ENCODE measurements around the gene FILIP1.

Gene FILIP1

GRCh38 chr6:75382634-75382900, 111.0 kb downstream of the FILIP1 start:
- DNase-seq (ENCODE audit: low read depth in 4 of 4, low spot score in 1 of 4) = no peak

- DNase-seq (ENCODE audit: low read depth in 4 of 4, low spot score in 1 of 4) = no peak
Measured at GRCh38 chr6:75381877-75382633, 111.5 kb downstream of the FILIP1 start.

GRCh38 chr6:75379536-75379935, 114.1 kb downstream of the FILIP1 start:
- DNase-seq (ENCODE audit: low read depth in 4 of 4, low spot score in 1 of 4) = no peak

GRCh38 chr6:75378101-75378500, 115.5 kb downstream of the FILIP1 start:
- DNase-seq (ENCODE audit: low read depth in 4 of 4, low spot score in 1 of 4) = no peak

- no peak for DNase-seq (ENCODE audit: low read depth in 4 of 4, low spot score in 1 of 4)
Measured at GRCh38 chr6:75377386-75377785, 116.2 kb downstream of the FILIP1 start.

- DNase-seq (ENCODE audit: low read depth in 4 of 4, low spot score in 1 of 4) = no peak
Measured at GRCh38 chr6:75376347-75377024, 117.1 kb downstream of the FILIP1 start.

- DNase-seq (ENCODE audit: low read depth in 4 of 4, low spot score in 1 of 4) = no peak
Measured at GRCh38 chr6:75374961-75375400, 118.6 kb downstream of the FILIP1 start.

- no peak for DNase-seq (ENCODE audit: low read depth in 4 of 4, low spot score in 1 of 4)
Measured at GRCh38 chr6:75372884-75373283, 120.7 kb downstream of the FILIP1 start.

- no peak for DNase-seq (ENCODE audit: low read depth in 4 of 4, low spot score in 1 of 4)
Measured at GRCh38 chr6:75370011-75370410, 123.6 kb downstream of the FILIP1 start.

- DNase-seq (ENCODE audit: low read depth in 4 of 4, low spot score in 1 of 4) = no peak
Measured at GRCh38 chr6:75368864-75369402, 124.7 kb downstream of the FILIP1 start.

- no peak for DNase-seq (ENCODE audit: low read depth in 4 of 4, low spot score in 1 of 4)
Measured at GRCh38 chr6:75368151-75368779, 125.3 kb downstream of the FILIP1 start.

- no peak for DNase-seq (ENCODE audit: low read depth in 4 of 4, low spot score in 1 of 4)
Measured at GRCh38 chr6:75363304-75363703, 130.3 kb downstream of the FILIP1 start.

GRCh38 chr6:75353644-75354043, 140.0 kb downstream of the FILIP1 start:
- DNase-seq (ENCODE audit: low read depth in 4 of 4, low spot score in 1 of 4) = no peak

GRCh38 chr6:75351570-75351969, 142.0 kb downstream of the FILIP1 start:
- no peak for DNase-seq (ENCODE audit: low read depth in 4 of 4, low spot score in 1 of 4)

- no peak for DNase-seq (ENCODE audit: low read depth in 4 of 4, low spot score in 1 of 4)
Measured at GRCh38 chr6:75350808-75351207, 142.8 kb downstream of the FILIP1 start.

- DNase-seq (ENCODE audit: low read depth in 4 of 4, low spot score in 1 of 4) = no peak
Measured at GRCh38 chr6:75350156-75350555, 143.4 kb downstream of the FILIP1 start.

GRCh38 chr6:75349262-75349984, 144.2 kb downstream of the FILIP1 start:
- no peak for DNase-seq (ENCODE audit: low read depth in 4 of 4, low spot score in 1 of 4)

- no peak for DNase-seq (ENCODE audit: low read depth in 4 of 4, low spot score in 1 of 4)
Measured at GRCh38 chr6:75348882-75349261, 144.7 kb downstream of the FILIP1 start.

GRCh38 chr6:75347898-75348610, 145.5 kb downstream of the FILIP1 start:
- DNase-seq (ENCODE audit: low read depth in 4 of 4, low spot score in 1 of 4) = no peak

GRCh38 chr6:75345413-75345812, 148.2 kb downstream of the FILIP1 start:
- no peak for DNase-seq (ENCODE audit: low read depth in 4 of 4, low spot score in 1 of 4)

- DNase-seq (ENCODE audit: low read depth in 4 of 4, low spot score in 1 of 4) = no peak
Measured at GRCh38 chr6:75344455-75344854, 149.1 kb downstream of the FILIP1 start.
